ENCODE results near the gene PATL1.
"Not testable (repeated sequence)": the region's sequence is repeated elsewhere in the genome, so short reads cannot be mapped to it uniquely, and the experiment has no call there.

Gene PATL1

DNA sequence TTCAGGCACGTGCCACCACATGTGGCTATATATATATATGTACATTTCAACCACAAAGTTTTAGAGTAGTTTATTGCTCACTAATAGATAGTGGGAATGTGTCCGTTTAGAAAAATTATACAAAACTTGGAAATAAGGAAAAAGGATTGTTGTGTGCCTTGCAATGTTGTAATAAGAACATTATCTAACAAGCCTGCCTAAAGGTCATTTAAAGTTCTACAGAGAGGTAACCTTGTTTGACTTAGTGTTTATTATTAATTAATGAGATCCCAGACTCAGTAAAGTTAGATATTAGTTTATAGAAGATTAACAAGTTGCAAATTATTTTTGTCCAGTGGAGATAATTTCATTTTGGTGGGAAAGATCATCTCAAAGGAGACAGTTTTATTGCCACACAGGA is 5.5 kb upstream of the PATL1 start:
- DNase-seq (ENCODE audit: low read depth), result no peak

DNA sequence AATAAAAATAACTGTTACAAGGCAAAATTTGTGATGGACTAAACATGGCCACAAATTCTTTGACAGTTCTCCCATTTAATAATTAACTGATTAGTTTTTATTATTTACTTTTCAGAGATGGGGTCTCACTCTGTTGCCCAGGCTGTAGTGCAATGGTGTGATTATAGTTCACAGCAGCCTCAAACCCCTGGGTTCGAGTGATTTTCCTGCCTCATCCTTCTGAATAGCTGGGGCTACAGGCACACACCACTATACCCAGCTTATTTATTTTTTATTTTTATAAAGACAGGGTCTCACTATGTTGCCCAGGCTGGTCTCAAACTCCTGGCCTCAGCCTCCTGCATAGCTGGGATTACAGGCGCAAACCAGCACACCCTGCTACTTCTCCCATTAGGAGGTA is 4.5 kb upstream of the PATL1 start:
- DNase-seq (ENCODE audit: low read depth), result no peak

DNA sequence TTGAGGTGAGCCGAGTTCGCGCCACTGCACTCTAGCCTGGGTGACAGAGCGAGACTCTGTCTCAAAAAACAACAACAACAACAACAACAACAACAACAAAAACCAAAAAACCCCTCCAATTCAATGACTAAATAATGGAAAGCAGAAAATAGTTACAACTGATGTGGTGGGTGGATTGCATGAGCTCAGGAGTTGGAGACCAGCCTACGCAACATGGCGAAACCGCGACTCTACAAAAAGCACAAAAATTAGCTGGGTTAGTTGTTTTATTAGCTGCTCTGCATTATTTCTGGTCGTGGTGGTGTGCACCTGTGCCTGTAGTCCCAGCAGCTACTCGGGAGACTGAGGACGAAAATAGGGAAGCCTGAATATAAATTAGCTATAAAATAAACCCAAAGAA is 2.6 kb upstream of the PATL1 start:
- no peak for DNase-seq (ENCODE audit: low read depth)

DNA sequence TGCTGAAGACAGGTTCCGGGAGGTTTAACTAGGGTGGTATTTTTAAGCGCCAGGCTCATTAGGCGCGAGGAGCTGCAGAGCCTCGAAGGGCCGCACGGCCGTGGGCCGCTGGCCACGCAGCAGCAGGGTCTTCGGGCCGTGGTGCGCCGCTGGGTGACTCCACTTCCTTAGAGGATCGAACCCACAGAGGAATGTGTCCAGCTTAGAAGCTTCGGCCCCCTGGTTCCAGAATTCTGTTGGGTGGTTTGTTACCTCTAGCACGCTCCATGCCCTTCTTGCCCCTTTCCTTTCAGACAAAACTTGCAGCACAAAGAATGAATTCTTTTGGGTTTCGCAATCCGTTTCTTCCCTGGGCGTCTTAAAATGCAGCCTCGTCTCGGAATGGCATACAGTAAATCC is 773 bp upstream of the PATL1 start:
- DNase-seq (ENCODE audit: low read depth), result no peak

DNA sequence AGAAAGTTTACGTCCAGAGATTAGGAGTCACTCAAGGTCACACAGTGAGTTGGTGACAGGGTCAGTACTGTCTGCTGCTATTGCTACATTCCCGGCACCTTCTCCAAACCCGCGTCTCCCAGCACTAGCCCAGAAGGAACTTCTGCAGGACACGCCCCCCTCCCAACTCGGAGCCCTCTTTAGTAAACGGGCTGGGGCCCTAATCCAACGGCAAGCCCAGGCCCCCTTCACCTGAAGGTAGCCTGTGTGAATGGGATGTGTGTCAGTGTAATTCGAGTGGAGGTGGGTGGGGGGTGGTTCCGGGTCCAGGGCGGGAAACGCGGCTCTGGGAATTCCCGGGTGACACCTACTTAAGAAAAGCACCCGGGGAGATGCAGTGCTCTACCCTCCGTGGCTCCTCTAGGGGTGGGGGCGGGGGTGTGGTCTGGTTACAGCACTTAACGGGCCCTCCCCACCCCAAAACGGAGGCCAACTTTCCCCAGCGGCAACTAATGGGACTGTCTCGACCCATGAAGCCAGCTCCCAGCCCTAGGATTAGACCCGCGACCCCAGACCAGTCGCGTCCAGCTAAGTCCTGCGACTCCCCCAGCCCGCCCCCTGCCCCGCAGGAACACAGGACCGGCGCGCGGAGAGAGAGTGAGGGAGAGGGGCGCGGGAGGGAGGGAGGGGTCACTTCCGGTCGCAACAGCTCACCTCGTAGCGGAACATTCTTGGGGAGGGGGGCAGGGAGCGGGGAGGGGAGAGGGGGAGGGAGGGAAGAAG is 468 bp downstream of the PATL1 start:
- peak; percentile 63 for DNase-seq (ENCODE audit: low read depth)

DNA sequence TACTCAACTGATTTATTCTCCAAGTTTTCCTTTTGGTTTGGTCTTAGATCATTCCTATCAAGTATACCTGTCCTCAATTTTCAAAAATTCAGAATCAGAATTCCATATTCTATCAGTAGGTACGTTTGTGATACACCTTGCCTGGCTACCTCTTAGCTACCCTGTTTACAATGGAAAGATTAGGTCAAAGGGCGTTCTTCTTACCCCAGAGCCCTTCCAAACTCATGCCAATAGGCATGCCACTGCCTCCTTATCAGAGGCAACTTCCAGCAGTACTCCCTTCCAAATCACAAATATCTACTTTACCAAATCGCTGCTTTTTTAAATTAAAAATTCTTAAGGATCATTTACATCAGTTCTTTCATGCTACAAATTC is 1.0 kb downstream of the PATL1 start:
- DNase-seq (ENCODE audit: low read depth), result no peak

DNA sequence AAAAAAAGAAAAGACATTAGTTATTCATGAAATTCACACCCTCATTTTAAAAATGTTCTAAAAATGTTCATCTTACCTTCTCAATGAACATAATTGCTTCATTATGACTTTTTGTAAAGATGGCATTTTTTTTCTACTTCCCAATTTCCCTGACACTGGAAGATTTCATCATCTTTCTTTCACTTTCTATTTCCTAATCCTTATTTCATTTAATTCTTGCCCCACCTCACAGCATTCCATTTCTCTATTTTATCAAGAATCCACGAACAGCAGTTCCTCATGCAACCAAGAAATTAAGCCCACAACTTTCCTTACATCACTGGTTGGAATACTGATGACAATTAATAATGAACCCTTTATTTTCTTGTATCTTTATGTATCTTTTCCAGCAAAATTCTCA is 1.9 kb downstream of the PATL1 start:
- DNase-seq (ENCODE audit: low read depth), result no peak

DNA sequence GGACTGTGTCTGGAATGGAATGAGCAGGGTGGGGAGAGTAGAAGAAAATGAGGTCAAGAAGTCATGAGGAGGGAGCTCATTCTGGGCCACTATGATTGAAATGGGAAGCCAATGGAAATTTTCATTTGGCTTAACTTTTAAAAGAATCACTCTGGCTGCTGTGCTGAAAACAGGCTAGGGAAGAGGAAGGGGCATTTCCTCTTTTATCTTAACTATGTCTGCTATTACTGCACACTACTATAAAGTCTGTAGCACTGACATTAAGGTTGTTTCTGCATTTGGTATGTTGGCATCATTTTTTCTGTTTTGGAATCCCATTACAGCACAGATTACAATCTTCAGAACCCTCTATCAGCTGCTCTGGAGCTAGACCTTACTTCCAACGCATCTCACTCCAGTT is 8.2 kb downstream of the PATL1 start:
- no peak for DNase-seq (ENCODE audit: low read depth)

DNA sequence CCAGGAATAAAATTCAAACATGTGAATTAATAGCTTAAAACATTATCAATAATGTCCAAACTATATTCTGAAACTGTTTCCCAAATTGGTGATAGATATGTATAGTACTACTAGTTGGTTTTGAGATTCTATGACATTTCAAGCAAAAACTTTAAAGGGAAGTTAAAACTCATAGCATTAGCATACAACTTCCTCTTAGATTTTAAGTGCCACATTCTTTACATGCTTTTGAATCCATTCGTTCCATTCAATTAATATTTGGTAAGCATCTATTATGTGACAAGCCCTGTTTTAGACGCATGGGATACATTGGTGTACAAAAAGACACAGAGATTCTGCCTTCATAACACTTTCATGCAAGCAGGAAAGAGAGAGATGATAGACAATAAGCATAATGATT is 8.9 kb downstream of the PATL1 start:
- DNase-seq (ENCODE audit: low read depth), result no peak

DNA sequence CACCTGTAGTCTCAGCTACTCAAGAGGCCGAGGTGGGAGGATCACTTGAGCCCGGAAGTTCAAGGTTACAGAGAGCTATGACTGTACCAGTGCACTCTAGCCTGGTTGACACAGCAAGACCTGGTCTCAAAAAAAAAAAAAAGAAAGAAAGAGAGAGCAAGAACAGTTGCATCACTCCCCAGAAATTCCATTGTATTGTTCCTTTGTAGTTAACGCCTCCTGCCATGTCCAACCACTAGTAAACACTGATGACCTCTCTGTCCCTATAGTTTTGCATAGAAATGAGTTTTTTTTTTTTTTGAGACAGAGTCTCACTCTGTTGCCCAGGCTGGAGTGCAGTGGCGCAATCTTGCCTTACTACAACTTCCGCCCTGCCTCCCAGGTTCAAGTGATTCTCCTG is 10.8 kb downstream of the PATL1 start:
- DNase-seq (ENCODE audit: low read depth), result no peak

DNA sequence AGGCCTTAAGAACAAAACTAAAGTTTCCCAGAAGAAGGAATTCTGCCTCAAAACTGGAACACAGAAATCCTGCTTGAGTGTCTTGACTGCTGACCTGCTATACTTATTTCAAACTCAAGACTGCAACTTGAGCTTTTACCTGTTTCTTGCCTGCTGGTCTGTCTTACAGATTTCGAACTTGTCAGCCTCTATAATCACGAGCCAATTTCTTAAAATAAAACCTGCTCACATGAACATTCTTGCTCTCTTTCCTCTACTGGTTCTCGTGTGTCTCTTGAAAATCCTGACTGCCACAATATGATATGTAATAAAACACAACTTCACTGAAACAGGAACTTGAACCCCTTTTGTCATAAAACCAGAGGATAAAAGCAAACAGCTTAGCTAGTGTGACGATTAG is 13.9 kb downstream of the PATL1 start:
- DNase-seq (ENCODE audit: low read depth), result no peak

DNA sequence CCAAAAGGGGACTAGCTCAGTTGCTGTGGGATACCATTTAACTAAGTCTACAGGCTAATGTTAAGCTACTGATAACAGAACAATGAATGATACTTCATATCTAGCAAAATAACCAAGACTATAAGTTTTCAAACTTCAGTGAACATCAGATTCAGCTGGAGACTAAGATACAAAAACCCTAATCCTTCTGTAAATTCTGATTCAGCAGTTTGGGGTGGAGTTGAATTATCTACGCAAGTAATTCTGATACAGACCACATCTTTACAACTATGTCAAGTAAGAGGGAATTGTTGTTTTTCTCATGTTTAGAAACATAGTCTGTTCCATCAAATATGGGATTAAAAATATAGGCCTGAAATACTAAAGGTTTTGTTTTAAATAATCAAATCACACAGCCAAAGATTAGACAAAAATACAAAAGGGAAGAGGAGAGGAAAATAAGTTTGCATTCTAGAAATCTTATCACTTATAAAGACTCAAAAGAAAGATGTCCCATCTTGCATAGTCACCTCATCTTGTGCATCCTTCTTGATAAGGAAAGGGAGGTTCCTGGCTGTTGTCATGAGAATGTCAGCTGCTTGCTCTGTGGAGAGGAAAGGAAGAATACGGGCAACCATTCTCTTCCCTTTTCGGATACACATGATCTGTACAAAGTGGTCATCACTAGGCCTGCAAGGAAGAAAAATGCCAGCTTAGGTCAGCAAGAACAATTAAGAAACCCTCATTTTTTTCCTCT is 21.4 kb downstream of the PATL1 start:
- DNase-seq (ENCODE audit: low read depth), result no peak

DNA sequence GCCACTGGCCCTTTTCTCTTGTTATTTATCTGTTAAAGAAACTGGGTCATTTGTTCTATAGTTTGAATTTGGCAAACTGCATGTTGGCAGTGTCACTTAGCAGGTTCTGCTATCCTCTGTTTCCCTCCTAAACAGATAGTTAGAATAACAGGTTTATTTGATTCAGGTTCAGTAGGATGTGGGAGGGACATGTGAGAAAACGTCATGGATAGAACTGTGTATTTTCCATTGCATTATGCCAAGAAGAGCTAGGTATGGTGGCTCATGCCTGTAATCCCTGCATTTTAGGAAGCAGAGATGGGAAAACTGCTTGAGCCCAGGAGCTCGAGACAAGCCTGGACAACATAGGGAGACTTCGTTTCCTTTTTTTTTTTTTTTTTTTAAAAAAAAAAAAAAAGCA is 24.3 kb downstream of the PATL1 start:
- DNase-seq (ENCODE audit: low read depth), result no peak

DNA sequence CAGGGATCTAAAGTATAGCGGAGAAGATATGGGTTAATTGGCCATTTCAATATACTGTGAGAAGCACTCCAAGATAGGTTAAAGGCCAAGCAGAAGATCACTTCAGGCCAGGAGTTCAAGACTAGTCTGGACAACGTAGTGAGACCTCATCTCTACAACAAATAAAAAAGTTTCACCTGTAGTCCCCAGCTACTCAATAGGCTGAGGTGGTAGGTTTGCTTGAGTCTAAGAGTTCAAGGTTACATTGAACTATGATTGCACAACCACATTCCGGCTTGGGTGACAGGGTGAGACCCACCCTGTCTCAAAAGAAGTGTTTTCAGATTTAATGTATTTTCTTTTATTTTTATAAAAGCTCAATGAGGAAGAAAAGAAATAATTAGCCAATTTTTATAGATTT is 25.4 kb downstream of the PATL1 start:
- DNase-seq (ENCODE audit: low read depth), result no peak

DNA sequence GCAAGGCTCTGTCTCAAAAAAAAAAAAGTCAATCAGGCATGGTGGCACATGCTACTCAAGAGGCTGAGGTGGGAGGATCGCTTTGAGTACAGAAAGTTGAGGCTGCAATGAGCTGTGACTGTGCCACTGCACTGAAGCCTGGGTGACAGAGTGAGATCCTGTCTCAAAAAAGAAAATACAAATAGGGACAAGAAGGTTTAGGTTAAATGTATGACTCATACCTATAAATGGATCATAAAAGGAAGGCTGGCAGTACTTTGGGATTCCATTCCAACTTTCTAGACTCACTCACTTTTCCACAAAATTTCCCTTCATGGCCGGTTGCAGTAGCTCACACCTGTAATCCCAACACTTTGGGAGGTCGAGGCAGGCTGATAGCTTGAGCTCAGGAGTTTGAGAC is 27.7 kb downstream of the PATL1 start:
- no peak for DNase-seq (ENCODE audit: low read depth)

DNA sequence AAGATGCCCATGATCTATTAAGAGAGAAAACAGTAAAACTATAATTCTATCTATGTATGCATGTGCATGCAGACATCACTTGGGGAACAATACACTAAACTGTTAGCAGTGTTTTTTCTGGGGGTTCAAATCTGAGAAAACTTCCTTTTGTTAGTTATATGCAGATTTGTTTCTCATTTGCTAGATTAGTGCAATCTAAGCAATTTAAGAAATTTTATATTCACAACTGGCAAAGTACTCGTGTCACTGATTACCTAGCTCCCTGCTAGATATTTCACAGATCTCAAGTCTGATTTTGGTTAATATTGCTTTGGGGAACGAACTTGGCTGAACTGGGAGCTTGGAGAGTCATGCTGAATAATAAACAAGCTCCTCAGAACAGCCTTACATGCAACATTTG is 38.3 kb downstream of the PATL1 start:
- no peak for DNase-seq (ENCODE audit: low read depth)

DNA sequence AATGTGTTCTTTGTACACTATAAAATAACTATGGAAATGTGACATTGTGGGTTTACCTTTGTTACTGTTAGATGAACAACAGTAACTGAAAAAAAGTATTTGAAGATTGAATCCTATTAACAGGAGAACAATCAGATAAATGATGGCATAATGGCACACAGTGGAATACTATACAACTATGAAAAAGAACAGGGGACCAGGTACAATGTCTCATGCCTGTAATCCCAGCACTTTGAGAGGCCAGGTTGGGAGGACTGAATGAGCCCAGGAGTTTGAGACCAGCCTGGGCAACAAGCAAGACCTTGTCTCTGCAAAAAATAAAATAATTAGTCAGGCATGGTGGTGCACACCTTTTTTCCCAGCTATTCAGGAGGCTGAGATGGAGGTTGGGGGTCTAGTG is 38.8 kb downstream of the PATL1 start:
- no peak for DNase-seq (ENCODE audit: low read depth)

DNA sequence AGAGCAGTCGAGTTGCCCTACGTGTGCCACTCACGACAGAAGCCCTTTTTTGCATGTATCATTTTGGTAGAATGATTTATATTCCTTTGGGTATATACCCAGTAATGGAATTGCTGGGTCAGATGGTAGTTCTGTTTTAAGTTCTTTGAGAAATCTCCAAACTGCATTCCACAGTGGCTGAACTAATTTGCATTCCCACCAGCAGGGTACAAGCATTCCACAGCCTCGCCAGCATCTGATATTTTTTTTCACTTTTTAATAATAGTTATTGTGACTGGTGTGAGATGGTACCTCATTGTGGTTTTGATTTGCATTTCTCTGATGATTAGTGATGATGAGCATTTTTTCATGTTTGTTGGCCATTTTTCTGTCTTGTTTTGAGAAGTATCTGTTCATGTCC is 41.9 kb downstream of the PATL1 start:
- DNase-seq (ENCODE audit: low read depth), result not testable (repeated sequence)

DNA sequence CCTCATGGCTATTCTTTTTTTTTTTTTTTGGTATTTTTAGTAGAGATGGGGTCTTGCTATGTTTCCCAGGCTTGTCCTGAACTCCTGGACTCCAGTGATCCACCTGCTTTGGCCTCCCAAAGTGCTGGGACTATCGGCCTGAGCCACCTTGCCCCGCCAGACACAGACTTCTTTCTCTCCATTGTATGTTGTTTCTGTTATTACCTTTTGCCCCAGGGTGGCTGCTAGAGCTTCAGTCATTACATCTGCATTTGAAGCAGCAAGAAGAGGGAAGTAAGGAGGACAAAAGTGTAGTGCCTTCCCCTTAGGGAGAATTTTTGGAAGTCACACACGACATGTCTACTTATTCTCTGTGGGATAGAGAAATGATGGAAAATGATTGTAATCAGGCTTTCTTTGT is 43.1 kb downstream of the PATL1 start:
- DNase-seq (ENCODE audit: low read depth), result no peak

DNA sequence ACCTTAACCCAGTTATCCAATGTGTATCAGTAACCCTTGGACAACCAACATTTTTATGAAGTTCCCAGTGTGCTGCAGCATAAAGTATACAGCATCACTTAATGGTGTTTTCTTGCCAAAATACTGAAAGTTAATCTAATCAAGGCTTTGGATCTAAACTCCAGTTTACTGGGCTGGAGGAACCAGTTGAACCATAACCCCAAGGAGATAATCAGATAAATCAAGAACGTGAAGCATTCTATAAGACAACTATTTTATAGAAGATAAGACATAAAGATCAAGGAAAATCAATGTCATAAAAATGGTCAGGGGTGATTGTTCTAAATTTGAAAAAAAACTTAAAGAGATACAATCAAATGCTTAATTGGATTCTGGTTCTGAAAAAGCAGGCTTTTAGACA is 51.0 kb downstream of the PATL1 start:
- DNase-seq (ENCODE audit: low read depth), result no peak

DNA sequence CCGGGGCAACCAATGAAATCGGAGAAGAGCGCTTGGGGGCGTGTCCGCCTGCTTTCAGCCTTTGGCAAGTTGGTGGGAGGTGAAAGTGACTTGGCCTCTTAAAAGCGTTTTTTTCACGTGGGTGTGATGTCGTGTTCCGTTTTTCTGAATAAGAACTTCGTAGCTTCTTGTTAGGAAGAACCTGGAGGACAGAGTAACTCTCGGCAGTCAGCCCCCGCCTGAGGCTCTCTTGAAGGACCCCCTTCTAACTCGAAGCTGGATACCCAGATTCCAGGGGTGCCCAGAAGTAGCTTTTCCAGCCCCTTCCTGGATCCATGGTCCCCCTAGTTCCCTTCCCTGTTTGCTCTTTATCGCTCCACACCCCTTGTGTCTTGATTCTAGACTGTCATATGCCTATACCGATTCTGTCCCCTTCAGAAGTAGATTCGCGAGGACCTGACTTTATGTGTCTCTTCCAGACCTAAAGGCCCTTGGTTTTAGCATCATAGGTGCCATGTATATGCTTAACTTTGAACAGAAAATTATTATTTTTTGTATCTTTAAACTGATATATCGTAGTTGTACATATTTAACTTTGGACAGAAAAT is 52.3 kb downstream of the PATL1 start:
- no peak for DNase-seq (ENCODE audit: low read depth)

DNA sequence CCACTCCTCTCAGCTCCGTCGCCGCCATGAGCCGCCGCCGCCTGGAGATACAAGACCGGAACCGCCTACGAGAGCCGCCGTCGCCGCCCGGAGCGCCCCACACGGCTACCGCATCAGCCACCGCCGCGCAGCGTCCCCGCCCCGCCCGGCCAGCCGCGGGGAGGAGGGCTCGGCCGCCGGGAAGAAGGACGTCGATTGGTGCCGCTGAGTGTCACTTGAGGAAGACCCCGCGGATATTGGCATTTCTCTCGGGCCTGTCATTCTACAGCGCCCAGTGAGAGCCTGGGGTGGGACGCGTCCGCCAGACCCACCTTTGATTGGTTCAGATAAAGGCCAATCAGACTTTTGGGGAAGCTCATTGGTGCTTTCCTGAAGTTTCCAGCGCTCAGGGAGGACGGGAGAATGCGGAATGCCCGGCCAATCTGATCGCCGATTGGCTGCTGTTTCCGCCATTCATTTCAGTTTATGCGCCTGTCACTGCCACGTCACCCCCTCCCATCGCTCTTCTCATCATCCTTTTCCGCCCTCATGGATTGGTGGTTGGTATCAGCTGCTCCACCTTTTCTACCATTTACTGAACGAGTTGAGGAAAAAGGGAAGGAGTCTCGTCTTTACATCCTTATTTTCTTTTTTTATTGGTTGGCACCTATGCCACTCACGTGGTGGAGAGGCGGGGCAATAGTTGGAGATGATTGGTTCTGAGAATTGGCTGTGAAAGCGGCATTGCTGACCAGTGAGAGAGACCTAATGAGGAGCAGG is 53.0 kb downstream of the PATL1 start, which contains the start of gene OSBP:
Gene OSBP (minus strand): TSS at position 138 of the 759 bp plus-strand sequence. CDS start 110 bp downstream, at position 28.
- peak; percentile 93 for DNase-seq (ENCODE audit: low read depth)

Measured in activated T-cell treated with anti-CD3 and anti-CD28 coated beads for 48 hours (primary cell).